Measurements from ENCODE around the gene ZNF335.

- TF ChIP-seq CTCF (IDR thresholded peaks at IDR 0.05) = no peak
- TF ChIP-seq POLR2A (IDR thresholded peaks at IDR 0.05) = no peak
Measured at GRCh38 chr20:45940469-45940868, 31.5 kb downstream of the ZNF335 start.
